ENCODE data around the gene GNAO1.
"Not testable (repeated sequence)": the region's sequence is repeated elsewhere in the genome, so short reads cannot be mapped to it uniquely, and the experiment has no call there.

Gene GNAO1

DNA sequence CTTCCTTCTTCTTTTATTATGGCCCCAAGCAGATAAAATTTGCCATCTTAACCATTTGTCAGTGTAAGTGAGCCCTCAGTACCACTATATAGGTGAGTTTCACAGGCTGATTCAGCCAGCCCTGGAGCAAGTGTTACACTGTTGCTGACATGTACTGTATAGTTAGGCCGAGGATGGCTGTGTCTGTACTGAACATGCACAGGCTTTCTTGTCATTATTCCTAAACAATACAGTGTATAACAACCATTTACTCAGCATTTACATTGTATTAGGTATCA is 180.3 kb downstream of the GNAO1 start:
- Histone ChIP-seq H3K4me3 (ENCODE audit: low read depth in 1 of 2, low read length in 1 of 2) (no peak overlapping the region), H3K4me1 (ENCODE audit: control insufficient read depth in 1 of 2, insufficient read depth in 1 of 2, low read depth in 1 of 2, low read length in 1 of 2) (no peaks in the 10 kb centered on the region), H3K36me3 (peaks cover 34% of the 10 kb centered on the region)

DNA sequence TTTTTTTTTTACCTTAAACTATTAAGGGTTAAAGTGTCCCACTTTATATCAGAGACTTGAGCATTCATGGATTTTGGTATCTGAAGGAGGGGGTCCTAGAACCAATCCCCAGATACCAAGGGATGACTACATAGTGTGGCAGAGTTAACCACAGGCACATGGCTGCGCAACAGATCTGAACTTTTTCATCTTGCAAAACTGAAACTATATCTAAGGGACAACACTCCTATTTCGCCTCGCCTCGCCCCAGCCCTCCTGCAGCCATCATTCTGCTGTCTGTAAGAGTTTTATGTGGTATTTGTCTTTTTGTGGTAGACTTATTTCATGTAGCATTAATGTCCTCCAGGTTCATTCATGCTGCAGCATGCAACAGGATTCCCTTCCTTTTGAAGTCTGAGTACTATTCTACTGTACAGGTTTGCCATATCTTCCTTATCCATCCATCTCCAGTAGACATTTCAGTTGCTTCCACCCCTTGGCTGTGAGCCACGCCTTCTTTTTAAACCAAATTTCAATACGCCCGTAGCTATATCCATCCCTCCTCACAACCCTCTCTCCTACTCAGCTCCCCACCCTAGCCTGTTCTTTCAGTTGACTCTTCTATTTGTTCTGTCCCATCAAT is 180.8 kb downstream of the GNAO1 start:
- no peaks in the 10 kb centered on the region for H3K9me3 ChIP-seq
- TF ChIP-seq, protein P1, sequence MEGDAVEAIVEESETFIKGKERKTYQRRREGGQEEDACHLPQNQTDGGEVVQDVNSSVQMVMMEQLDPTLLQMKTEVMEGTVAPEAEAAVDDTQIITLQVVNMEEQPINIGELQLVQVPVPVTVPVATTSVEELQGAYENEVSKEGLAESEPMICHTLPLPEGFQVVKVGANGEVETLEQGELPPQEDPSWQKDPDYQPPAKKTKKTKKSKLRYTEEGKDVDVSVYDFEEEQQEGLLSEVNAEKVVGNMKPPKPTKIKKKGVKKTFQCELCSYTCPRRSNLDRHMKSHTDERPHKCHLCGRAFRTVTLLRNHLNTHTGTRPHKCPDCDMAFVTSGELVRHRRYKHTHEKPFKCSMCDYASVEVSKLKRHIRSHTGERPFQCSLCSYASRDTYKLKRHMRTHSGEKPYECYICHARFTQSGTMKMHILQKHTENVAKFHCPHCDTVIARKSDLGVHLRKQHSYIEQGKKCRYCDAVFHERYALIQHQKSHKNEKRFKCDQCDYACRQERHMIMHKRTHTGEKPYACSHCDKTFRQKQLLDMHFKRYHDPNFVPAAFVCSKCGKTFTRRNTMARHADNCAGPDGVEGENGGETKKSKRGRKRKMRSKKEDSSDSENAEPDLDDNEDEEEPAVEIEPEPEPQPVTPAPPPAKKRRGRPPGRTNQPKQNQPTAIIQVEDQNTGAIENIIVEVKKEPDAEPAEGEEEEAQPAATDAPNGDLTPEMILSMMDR (IDR thresholded peaks at IDR 0.05): no peak
- H3K4me1 ChIP-seq (ENCODE audit: control insufficient read depth in 1 of 2, insufficient read depth in 1 of 2, low read depth in 1 of 2, low read length in 1 of 2): no peaks in the 10 kb centered on the region
- H3K36me3 ChIP-seq: peaks cover 29% of the 10 kb centered on the region
- no peak overlapping the region for H3K4me3 ChIP-seq (ENCODE audit: low read depth in 1 of 2, low read length in 1 of 2)
- H3K27me3 ChIP-seq: no peaks in the 10 kb centered on the region
- H3K27ac ChIP-seq: no peak overlapping the region

More for the DNA sequence above, 180.3 kb downstream of the GNAO1 start:
- no peaks in the 10 kb centered on the region for H3K9me3 ChIP-seq
- TF ChIP-seq, protein P1 (IDR thresholded peaks at IDR 0.05): no peak
- no peak overlapping the region for H3K27ac ChIP-seq
- no peaks in the 10 kb centered on the region for H3K27me3 ChIP-seq

DNA sequence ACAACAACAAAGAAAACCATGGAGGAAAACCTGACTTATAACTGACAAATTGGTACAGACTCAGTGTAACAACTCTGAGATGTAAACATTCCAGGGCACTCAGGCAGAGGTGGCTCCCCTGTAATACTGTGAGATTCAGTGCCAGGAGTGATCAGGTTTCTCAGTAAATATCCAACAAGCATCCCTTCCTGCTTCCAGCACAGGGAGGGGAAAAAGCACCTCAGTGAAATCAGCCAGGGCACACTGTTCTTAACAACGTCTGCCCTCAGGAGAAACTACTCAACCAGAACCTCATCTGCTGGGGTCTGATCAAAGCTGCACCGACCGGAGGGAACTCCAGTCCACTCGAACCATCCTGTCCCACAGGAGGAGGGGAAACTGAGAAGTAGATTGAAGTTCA is 181.7 kb downstream of the GNAO1 start:
- TF ChIP-seq, protein P1 (IDR thresholded peaks at IDR 0.05): no peak
- Histone ChIP-seq H3K4me1 (ENCODE audit: control insufficient read depth in 1 of 2, insufficient read depth in 1 of 2, low read depth in 1 of 2, low read length in 1 of 2) (no peaks in the 10 kb centered on the region), H3K27me3 (no peaks in the 10 kb centered on the region), H3K9me3 (no peaks in the 10 kb centered on the region), H3K27ac (no peak overlapping the region), H3K36me3 (peaks cover 22% of the 10 kb centered on the region), H3K4me3 (ENCODE audit: low read depth in 1 of 2, low read length in 1 of 2) (no peak overlapping the region)

DNA sequence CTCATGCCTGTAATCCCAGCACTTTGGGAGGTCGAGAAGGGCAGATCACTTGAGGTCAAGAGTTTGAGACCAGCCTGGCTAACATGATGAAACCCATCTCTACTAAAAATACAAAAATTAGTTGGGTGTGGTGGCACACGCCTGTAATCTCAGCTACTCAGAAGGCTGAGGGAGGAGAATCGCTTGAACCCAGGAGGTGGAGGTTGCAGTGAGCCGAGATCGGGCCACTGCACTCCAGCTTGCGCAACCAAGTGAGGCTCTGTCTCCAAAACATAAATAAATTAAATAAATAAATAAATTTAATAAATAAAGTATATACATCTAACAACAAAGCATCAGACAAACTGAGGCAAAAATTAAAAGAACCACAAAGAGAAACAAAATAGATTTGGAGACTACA is 184.5 kb downstream of the GNAO1 start:
- not testable (repeated sequence) for H3K4me1 ChIP-seq (ENCODE audit: control insufficient read depth in 1 of 2, insufficient read depth in 1 of 2, low read depth in 1 of 2, low read length in 1 of 2); H3K36me3 ChIP-seq; H3K4me3 ChIP-seq (ENCODE audit: low read depth in 1 of 2, low read length in 1 of 2); H3K27me3 ChIP-seq; H3K27ac ChIP-seq; H3K9me3 ChIP-seq

DNA sequence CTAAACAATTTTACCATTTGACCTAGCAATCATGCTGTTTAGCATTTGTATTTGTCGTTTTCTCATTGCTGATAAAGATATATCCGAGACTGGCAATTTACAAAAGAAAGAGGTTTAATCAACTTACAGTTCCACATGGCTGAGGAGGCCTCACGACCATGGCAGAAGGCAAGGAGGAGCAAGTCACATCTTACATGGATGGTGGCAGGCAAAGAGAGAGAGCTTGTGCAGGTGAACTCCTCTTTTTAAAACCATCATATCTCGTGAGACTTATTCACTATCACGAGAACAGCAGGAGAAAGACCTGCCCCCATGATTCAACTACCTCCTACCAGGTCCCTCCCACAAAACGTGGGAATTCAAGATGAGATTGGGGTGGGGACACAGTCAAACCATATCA is 187.8 kb downstream of the GNAO1 start:
- H3K4me1 ChIP-seq (ENCODE audit: control insufficient read depth in 1 of 2, insufficient read depth in 1 of 2, low read depth in 1 of 2, low read length in 1 of 2); H3K4me3 ChIP-seq (ENCODE audit: low read depth in 1 of 2, low read length in 1 of 2); H3K27me3 ChIP-seq; H3K9me3 ChIP-seq; H3K27ac ChIP-seq: not testable (repeated sequence)
- H3K36me3 ChIP-seq: peaks cover 14% of the 10 kb centered on the region

DNA sequence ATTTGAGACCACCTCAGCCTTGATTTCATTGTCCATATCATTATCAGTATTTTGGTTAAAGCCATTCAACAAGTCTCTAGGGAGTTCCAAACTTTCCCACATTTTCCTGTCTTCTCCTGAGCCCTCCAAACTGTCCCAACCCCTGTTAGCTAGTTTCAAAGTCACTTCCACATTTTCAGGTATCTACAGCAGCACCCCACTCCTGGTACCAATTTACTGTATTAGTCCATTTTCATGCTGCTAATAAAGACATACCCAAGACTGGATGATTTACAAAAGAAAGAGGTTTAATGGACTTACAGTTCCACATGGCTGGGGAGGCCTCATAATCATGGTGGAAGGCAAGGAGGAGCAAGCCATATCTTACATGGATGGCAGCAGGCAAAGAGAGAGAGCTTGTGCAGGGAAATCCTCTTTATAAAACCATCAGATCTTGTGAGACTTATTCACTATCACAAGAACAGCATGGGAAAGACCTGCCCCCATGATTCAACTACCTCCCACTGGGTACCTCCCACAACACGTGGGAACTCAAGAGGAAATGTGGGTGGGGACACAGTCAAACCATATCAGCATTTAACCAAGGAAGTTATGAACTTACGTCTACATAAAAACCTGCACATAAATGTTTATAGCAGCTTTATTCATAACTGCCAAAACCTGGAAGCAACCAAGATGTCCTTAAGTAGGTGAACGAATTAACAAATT is 189.6 kb downstream of the GNAO1 start:
- H3K27ac ChIP-seq; H3K4me1 ChIP-seq (ENCODE audit: control insufficient read depth in 1 of 2, insufficient read depth in 1 of 2, low read depth in 1 of 2, low read length in 1 of 2): not testable (repeated sequence)
- H3K36me3 ChIP-seq: peaks cover 32% of the 10 kb centered on the region

DNA sequence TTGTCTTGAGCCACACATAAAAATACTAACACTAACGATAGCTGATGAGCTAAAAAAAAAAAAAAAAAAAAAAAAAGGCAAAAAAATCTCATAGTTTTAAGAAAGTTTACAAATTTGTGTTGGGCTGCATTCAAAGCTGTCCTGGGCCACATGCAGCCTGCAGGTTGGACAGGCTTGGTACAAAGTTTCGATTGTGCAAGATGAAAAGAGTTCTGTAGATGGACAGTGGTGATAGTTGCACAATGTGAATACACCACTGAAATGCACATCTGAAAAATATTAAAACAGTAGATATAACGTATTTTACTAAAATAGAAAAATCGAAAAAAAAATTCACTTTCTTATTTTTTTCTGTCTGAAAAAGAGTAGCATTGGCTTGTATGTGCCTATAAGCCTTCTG is 191.2 kb downstream of the GNAO1 start:
- TF ChIP-seq, protein P1 (IDR thresholded peaks at IDR 0.05): no peak
- Histone ChIP-seq H3K27me3 (no peaks in the 10 kb centered on the region), H3K27ac (no peak overlapping the region), H3K36me3 (peaks cover 40% of the 10 kb centered on the region), H3K9me3 (peaks cover 8% of the 10 kb centered on the region), H3K4me1 (ENCODE audit: control insufficient read depth in 1 of 2, insufficient read depth in 1 of 2, low read depth in 1 of 2, low read length in 1 of 2) (no peaks in the 10 kb centered on the region), H3K4me3 (ENCODE audit: low read depth in 1 of 2, low read length in 1 of 2) (no peak overlapping the region)

More for the DNA sequence above, 189.6 kb downstream of the GNAO1 start:
- H3K27me3 ChIP-seq; H3K4me3 ChIP-seq (ENCODE audit: low read depth in 1 of 2, low read length in 1 of 2); H3K9me3 ChIP-seq: not testable (repeated sequence)

Data from neutrophil (primary cell).